HG02642 (cell line): ENCODE data around the gene NT5C1A.

Source experiments
- ATAC-seq: cut with Tn5 transposase; IDR thresholded peaks from one replicate; pipeline ENCODE4 v1.9.1; 2021; ENCODE audit warnings: mild to moderate bottlenecking; ENCODE audit not compliant: unreplicated experiment, poor library complexity

Gene NT5C1A

DNA sequence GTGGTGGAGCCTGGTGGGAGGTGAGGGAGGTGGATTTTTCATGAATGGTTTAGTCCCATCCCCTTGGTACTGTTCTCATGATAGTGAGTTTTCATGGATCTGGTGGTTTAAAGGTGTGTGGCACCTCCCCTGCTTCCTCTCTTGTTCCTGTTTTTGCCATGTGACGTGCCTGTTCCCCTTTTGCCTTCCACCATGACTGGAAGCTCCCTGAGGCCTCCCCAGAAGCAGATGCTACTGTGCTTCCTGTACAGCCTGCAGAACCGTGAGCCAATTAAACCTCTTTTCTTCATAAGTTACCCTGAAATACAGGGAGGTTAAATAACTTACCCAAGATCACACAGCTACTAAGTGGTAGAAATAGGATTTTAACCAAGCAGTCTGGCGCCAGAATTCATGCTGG lies 28.2 kb downstream of the NT5C1A start:
- ATAC-seq: no peak

DNA sequence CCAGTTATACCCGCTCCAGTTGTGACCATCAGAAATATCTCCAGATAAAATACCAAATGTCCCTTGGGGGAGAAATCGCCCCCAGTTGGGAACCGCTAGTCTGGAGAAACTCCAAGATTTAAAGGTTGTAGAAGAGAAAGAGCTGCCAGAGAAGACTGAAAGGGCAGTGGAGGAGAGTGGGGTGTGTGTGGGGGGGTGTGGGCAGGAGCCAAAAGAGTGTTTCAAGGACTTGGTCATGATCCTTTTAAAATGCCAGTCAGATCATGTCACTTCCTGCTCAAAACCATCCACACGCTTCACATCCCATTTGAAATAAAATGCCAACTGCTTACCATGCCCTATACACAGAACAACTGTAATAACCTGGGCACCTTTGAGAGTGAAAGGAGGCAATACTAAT lies 29.1 kb downstream of the NT5C1A start:
- no peak for ATAC-seq

GRCh38 chr1:39640861-39641260 lies 31.0 kb downstream of the NT5C1A start:
- no peak for ATAC-seq

DNA sequence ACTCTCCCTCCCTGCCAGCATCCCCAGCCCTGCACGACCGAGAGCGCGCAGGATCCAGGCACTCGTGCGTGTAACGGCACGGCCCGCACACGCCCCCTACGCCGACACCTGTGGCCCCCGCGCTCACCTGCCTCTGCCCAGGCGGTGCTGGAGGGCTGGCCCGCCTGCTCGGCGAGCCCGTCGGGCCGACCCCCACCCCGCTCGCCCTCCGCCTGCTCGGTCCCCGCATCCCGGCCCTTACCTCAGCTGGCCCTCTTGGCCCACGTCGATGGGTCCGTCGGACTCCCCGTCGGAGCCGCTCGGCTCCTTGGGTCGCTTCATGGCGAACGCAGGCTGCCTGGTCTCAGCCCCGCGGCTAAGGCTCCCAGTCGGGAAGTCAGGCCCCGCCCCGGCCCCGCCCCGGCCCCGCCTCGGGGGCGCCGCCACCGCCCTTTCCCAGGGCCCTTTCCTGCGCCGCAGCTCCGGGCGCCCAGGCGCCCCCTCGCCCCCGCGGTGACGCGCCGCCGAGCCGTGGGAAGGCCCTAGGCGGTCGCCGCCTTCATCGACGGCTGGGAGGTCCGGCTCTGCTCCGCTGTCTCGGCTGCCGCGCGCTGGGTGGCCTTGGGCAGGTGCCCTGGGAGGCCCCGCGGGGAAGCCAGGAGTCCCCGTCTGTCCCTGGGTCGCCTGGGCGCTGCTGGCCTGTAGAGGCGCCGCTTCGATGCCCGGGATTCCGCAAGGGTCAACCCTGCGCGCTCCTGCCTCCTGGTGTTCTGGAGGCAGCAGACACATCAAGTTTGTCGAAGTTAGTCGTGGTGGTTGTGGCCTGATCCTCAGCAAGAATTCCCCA lies 32.4 kb downstream of the NT5C1A start, which contains the start of gene HEYL:
Gene HEYL (minus strand): TSS at position 339 of the 826 bp plus-strand sequence. CDS start 18 bp downstream, at position 321.
- no peak for ATAC-seq

GRCh38 chr1:39638965-39639304 lies 33.0 kb downstream of the NT5C1A start:
- no peak for ATAC-seq

DNA sequence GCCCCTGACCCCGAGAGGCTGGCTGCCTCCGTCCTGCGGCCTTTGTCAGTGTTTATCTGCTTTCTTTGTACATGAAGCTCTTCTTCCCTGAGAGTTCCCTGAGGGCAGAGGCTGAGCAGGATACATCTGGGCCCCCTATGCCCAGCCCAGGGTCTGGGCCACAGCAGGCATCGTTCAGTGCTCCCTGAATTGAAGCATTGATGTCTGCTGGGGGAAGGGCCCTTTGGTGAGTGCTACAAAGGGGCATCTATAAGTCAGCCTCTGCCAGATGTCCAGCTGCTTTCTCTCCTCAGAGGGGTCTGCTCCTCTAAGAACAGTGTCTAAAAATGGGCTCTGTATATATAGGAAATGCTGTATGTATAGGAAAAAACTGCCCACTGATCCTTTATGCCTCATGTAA lies 34.5 kb downstream of the NT5C1A start:
- ATAC-seq: no peak

- no peak for ATAC-seq
These were observed 36.1 kb downstream of the NT5C1A start for GRCh38 chr1:39635871-39636210.

GRCh38 chr1:39635205-39635870 lies 36.6 kb downstream of the NT5C1A start:
- no peak for ATAC-seq

- ATAC-seq: no peak
These were observed 38.5 kb downstream of the NT5C1A start for GRCh38 chr1:39633422-39633821.

- ATAC-seq: no peak
These were observed 39.1 kb downstream of the NT5C1A start for GRCh38 chr1:39632682-39633417.

DNA sequence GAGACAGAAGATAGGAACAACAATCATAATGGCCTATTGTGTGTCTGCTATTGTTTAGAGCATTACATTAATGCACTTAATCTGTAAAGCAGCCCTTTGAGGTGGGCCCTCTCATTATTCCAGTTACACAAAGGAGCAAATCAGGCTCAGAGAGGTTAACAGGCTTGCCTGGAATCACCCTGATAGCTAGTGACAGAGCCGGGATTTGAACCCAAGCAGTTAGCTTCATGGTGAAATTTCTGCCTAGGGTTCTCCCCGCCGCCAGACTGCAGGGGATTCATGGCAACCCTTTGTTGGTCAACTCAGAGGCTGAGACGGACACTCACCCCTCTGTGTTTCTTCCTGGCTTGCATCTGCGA lies 39.6 kb downstream of the NT5C1A start:
- ATAC-seq: no peak

- ATAC-seq: no peak
These were observed 40.3 kb downstream of the NT5C1A start for GRCh38 chr1:39631361-39632322.

- no peak for ATAC-seq
These were observed 43.0 kb downstream of the NT5C1A start for GRCh38 chr1:39628807-39629350.

- no peak for ATAC-seq
These were observed 45.3 kb downstream of the NT5C1A start for GRCh38 chr1:39626646-39627045.

DNA sequence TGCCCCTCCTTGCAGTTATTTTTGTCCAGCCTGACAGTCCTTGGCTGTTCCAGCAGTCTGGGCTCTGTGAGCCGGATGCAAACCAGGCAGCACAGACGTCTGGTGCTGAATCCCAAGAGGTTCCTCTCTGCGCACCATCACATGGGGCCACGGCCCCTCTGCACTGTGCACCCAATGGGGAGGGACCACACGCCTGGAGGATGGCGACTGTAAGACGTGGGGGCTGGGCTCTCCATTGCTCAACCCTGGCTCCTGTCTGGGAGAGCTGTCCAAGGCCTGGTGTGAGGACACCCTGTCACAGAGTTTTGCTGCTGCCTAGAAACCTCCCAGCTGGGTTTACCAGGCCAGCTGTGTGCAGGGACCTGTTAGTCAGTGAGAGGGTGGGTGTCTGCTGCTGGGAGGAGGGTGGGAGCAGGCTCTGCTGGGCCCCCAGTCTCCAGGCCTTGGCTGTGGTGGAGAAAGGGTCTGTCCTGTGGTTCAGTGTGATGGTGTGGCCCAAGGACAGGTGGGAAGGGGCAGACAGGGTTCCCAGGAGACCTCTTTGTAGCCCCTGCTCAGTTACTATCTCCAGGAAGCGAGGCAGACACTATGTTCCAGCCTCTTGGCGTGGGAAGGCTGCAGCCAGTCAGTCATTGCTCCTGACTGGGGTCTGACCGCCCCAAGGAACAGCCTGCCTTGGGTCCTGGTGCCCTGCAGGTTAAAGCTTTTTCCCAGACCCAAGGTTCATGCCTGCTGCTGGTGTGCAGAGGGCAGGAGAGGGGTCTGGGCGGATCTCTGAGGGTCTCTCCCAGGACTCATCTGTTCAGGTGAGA lies 46.2 kb downstream of the NT5C1A start:
- no peak for ATAC-seq

DNA sequence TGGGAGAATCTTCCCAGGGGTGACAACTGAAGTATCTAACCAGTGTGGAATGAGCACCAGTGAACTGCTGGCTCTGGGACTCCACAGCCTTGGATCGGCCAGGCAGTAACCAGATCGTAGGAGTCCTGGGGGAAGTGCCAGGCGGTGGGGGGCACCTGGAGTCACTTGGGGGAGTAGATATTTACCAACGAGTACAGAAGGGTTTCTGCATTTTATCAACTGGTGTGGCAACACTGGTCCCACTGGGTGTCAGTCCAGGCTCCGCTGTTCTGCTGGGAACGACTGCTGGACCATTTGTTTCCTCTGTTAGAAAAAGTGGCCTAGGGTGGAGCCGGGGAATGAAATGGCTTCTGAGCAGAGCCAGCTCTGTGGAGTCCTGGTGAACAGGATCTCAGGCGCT lies 46.9 kb downstream of the NT5C1A start:
- ATAC-seq: no peak

- ATAC-seq: no peak
These were observed 48.9 kb downstream of the NT5C1A start for GRCh38 chr1:39623053-39623452.

DNA sequence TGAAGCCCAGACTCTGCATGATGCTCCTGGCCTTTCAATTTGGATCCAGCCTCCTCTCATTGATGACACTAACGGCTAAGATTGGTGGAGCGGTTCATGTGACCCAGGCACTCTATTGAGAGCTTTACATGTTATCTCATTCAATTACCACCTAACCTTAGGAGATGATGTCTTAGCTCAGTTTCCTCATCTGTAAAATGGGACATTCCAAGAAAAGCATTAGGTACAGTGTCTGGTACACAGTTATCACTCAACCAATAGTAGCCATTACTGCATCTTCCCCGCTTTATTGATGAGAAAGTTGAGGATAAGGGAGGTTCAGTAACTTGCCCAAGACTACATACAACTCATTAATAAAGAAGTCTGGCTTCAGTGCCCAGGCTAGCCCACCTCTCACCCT lies 49.5 kb downstream of the NT5C1A start:
- ATAC-seq: no peak

DNA sequence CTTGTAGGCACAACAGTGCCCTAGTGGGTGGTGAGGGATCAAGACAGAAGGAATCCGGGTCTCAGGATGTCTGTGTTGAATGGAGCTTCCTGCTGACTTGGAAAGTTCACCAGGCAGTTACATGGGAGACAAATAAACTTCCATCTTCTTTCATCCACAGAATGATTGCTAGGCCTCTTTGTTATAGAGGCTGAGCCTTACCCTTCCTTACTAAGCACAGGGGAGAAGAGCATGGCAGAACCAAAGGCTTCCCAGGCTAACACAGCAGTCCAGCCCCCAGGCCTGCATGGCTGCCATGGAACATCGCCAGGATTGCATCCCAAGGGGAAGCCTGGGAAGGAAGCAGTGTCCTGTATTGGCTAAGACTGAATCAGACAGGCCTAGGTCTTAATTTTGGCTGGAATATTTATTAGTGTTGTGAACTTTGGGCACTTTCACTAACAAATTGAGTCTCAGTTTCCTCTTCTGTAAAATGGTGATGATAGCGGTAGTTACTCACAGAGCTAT lies 51.2 kb downstream of the NT5C1A start:
- ATAC-seq: no peak
